ENCODE results near the gene SWT1. TPM values are rescaled to one million over a fixed set of nuclear protein-coding genes. Genes with fewer than 3 reads are reported as not detected.

Gene SWT1
- total and polyA plus RNA-seq, 9 of the 15 experiments (the other 6 are each of a cell fraction or from before 2014, with no cell fraction given) = 1.5 to 3.4 (median 2.3) TPM

- TF ChIP-seq ZBTB40 (IDR thresholded peaks at IDR 0.05) = no peak
- no peak for TF ChIP-seq ZBTB40 (CRISPR knock-in tag; IDR thresholded peaks at IDR 0.05)
- no peak for TF ChIP-seq ZKSCAN8 (CRISPR knock-in tag; IDR thresholded peaks at IDR 0.05)
- TF ChIP-seq GTF2A2 (tag; IDR thresholded peaks at IDR 0.05) = no peak; the same call in 1 of the 2 replicates
- TF ChIP-seq CBX2 (IDR thresholded peaks at IDR 0.05; ENCODE audit: insufficient read depth, low read length, poor library complexity, severe bottlenecking) = no peak
- TF ChIP-seq, protein P1, sequence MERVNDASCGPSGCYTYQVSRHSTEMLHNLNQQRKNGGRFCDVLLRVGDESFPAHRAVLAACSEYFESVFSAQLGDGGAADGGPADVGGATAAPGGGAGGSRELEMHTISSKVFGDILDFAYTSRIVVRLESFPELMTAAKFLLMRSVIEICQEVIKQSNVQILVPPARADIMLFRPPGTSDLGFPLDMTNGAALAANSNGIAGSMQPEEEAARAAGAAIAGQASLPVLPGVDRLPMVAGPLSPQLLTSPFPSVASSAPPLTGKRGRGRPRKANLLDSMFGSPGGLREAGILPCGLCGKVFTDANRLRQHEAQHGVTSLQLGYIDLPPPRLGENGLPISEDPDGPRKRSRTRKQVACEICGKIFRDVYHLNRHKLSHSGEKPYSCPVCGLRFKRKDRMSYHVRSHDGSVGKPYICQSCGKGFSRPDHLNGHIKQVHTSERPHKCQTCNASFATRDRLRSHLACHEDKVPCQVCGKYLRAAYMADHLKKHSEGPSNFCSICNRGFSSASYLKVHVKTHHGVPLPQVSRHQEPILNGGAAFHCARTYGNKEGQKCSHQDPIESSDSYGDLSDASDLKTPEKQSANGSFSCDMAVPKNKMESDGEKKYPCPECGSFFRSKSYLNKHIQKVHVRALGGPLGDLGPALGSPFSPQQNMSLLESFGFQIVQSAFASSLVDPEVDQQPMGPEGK (CRISPR knock-in tag; IDR thresholded peaks at IDR 0.05; ENCODE audit: borderline replicate concordance) = no peak
- TF ChIP-seq SMARCB1 (IDR thresholded peaks at IDR 0.05; ENCODE audit: insufficient read length, low read depth) = no peak
- no peak for TF ChIP-seq ZNF830 (CRISPR knock-in tag; IDR thresholded peaks at IDR 0.05)
- TF ChIP-seq COPS2 (conservative IDR thresholded peaks at IDR 0.05) = no peak
- no peak for TF ChIP-seq KLF6 (CRISPR knock-in tag; IDR thresholded peaks at IDR 0.05; ENCODE audit: borderline replicate concordance)
- no peak for TF ChIP-seq ZNF699 (CRISPR knock-in tag; IDR thresholded peaks at IDR 0.05; ENCODE audit: insufficient replicate concordance)
- no peak for TF ChIP-seq TAF9B (IDR thresholded peaks at IDR 0.05; ENCODE audit: partially characterized antibody)
- TF ChIP-seq CSDE1 (IDR thresholded peaks at IDR 0.05) = no peak
- peak; percentile 47 for TF ChIP-seq ZNF316 (IDR thresholded peaks at IDR 0.05)
- no peak for TF ChIP-seq KDM4B (IDR thresholded peaks at IDR 0.05; ENCODE audit: borderline replicate concordance in 2 of 2, low read depth in 1 of 2)
- no peak for TF ChIP-seq SNRNP70 (optimal IDR thresholded peaks at IDR 0.05; ENCODE audit: low read depth, low read length)
- TF ChIP-seq MCM7 (IDR thresholded peaks at IDR 0.05) = no peak
These were observed 839 bp downstream of the SWT1 start (continued) for GRCh38 chr1:185157599-185158412.
